ENCODE measurements around the gene KIR2DL3. TPM values are rescaled to one million over a fixed set of nuclear protein-coding genes. Genes with fewer than 3 reads are reported as not detected.

KIR2DL3 gene
- total and polyA plus RNA-seq, 2 of the 13 experiments (the other 11 are each of a cell fraction or from before 2014, with no cell fraction given), result not detected

- in situ Hi-C loops (cut with HindIII; ENCODE audit: extremely low pct_ligation_motif_present, low pct_unique_long_range_greater_than_20kb) (no loop called here), intact Hi-C loops (cut with micrococcal nuclease; ENCODE audit: unreplicated experiment) (no loop called here)
- WGBS (ENCODE audit: low lambda C conversion rate), result 56% methylated on average over 8 of the region's 9 CpGs
- Histone ChIP-seq H4K20me1 (ENCODE audit: insufficient read depth, low read length) (no peaks in the 10 kb centered on the region), H3K4me3 (replicated peaks in 1 of 3; ENCODE audit: insufficient read depth in 1 of 3, low read depth in 2 of 3, low read length in 3 of 3) (no peak within 1 kb of the TSS), H3K9ac (ENCODE audit: insufficient read depth, low read depth, low read length) (no peak within 1 kb of the TSS), H3K4me2 (ENCODE audit: low read depth, low read length) (no peak within 1 kb of the TSS), H3K79me2 (ENCODE audit: insufficient read depth, low read length) (no peaks in the 10 kb centered on the region), H3K36me3 (replicated peaks in 1 of 2; ENCODE audit: control insufficient read depth in 1 of 2, insufficient read depth in 2 of 2, low read length in 2 of 2) (no peaks in the 10 kb centered on the region), H3K9me3 (ENCODE audit: low read length) (peaks cover 25% of the 10 kb centered on the region), H3K4me1 (ENCODE audit: insufficient read depth, low read length) (no peaks in the 10 kb centered on the region), H3K27ac (ENCODE audit: extremely low read length, insufficient read depth, low read length) (no peak within 1 kb of the TSS), H3K27me3 (ENCODE audit: control insufficient read depth in 1 of 2, insufficient read depth in 2 of 2, low read length in 2 of 2) (no peaks in the 10 kb centered on the region; a peak in 1 of 5 replicates), H2AFZ (ENCODE audit: low read length) (no peak within 1 kb of the TSS)
- POLR2A ChIA-PET, result no interaction called here
- CTCF ChIA-PET (ENCODE audit: low intra/inter-chr PET ratio, low total read pairs), result no interaction called here
- FAIRE-seq, result no peak
- TF ChIP-seq ZNF776 (CRISPR knock-in tag; IDR thresholded peaks at IDR 0.05) (no peak), ZBTB20 (CRISPR knock-in tag; IDR thresholded peaks at IDR 0.05; ENCODE audit: borderline replicate concordance, low read depth) (no peak), ONECUT2 (CRISPR knock-in tag; IDR thresholded peaks at IDR 0.05) (no peak), HNRNPLL (IDR thresholded peaks at IDR 0.05; ENCODE audit: low read depth, low read length, poor library complexity, severe bottlenecking) (no peak), TOE1 (CRISPR knock-in tag; IDR thresholded peaks at IDR 0.05) (no peak), MTA1 (CRISPR knock-in tag; IDR thresholded peaks at IDR 0.05; ENCODE audit: borderline replicate concordance) (no peak), UBTF (CRISPR knock-in tag; IDR thresholded peaks at IDR 0.05) (no peak), ZNF432 (CRISPR knock-in tag; IDR thresholded peaks at IDR 0.05; ENCODE audit: borderline replicate concordance) (no peak)
- no peak for ATAC-seq
- BruUV-seq (replicated peaks), result no TSS peak
- no peak for DNase-seq (ENCODE audit: low spot score)
These were observed 14.2 kb upstream of the KIR2DL3 start, which contains the start of gene KIR3DL3 for GRCh38 chr19:54724142-54724541. Gene KIR3DL3 (plus strand): TSS chr19:54724442. CDS start chr19:54724497, 55 bp downstream.

Data from HepG2 (cell line).